HT1080 (cell line): ENCODE results near the gene CNTN1. TPM values are rescaled to one million over a fixed set of nuclear protein-coding genes. Genes with fewer than 3 reads are reported as not detected.
A peak's percentile ranks its signal among the peaks of the same experiment; 100 is the strongest.
"Not testable (repeated sequence)": the region's sequence is repeated elsewhere in the genome, so short reads cannot be mapped to it uniquely, and the experiment has no call there.

ENCODE experiments used
- DNase-seq: peaks from one replicate; pipeline ENCODE4 v3.0.0-alpha.2; 2015; ENCODE audit warnings: low read depth
- total RNA-seq: library from RNA; depleted of rRNA; stranded (reverse); fragments of >200 nt; shearing (Covaris generic); gene quantifications from 2 replicates; pipeline ENCODE4 v1.2.3, GENCODE V29; 2014

The CNTN1 gene
- total RNA-seq, 1 experiment from 2014 or later = 0.08 TPM

DNA sequence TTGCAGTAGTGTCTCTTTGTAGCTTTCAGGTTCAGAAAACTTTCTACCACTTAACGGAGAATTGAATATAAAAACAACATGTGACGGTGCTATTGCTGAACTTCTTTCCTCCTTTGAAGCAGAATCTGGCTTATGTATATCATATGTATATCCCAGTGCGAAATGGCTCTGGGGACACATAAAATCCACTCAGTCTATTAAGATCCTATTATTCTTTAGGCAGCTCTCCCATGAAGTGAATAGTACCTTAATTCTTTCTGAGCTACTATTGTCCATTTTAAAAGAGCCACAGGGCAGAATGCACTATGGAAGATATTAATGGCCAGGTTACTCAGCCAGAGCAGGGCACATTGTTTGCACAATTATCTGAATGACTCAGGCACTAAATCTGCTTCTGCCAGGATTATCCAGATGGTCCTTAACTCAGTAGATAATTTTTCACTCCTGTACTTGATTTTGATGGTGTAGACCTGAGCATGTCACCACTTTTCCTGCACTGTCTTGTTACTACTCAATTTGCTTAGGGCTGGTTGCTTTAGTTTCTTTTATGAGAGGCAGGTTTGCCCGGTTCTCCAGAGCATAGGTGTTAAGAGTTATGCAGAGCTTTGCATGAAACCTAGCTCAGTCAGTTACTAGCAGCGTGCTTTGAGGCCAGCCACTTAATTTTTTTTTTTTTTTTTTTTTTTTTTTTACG lies 5.5 kb downstream of the CNTN1 start:
- DNase-seq = peak; percentile 10

GRCh38 chr12:40701756-40702155 lies 9.5 kb downstream of the CNTN1 start:
- DNase-seq = no peak

- no peak for DNase-seq
Observed at GRCh38 chr12:40711121-40711520, 18.9 kb downstream of the CNTN1 start.

DNA sequence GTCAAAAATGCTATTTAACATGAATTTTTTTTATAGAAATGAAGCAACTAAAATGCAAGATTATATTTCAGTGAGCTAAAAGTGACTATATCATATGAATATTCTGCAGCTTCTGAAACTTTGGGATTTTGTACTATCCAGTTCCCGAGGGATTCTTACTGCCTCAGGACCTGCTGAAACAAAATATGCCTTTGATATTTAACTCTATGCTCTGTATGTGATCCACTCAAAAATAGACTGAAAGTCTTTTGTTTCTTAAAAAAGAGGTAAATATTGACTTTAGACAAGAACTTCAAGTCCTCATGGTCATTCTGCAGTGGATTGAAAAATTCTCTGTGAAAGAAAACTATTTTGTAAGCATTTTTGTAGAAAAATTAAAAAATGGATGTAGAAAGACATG lies 22.4 kb downstream of the CNTN1 start:
- DNase-seq = no peak

GRCh38 chr12:40716037-40716436 lies 23.8 kb downstream of the CNTN1 start:
- no peak for DNase-seq

- no peak for DNase-seq
Observed at GRCh38 chr12:40717576-40717975, 25.3 kb downstream of the CNTN1 start.

GRCh38 chr12:40718878-40719372 lies 26.7 kb downstream of the CNTN1 start:
- no peak for DNase-seq

- no peak for DNase-seq
Observed at GRCh38 chr12:40723001-40723400, 30.8 kb downstream of the CNTN1 start.

- DNase-seq = no peak
Observed at GRCh38 chr12:40726366-40726765, 34.1 kb downstream of the CNTN1 start.

GRCh38 chr12:40727774-40728483 lies 35.7 kb downstream of the CNTN1 start:
- peak; percentile 12 for DNase-seq

DNA sequence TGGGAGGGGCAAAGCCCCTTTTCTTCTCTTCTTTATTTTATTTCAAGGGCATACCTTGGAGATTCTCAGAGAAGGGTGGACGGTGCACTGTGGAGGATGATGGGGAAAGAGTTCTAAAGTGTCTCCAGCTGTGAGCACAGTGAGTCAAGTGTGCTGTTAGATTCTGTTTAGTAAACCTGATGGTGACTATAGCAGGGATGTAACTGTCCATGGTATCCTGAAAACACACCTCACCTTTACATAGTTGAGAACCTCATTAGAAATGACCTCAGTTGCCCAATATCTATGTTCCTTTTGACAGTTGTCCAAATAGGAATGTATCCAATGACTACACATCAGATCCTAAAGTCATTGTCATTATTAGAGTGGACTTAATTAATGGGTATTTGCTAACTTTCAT lies 38.0 kb downstream of the CNTN1 start:
- DNase-seq = no peak

GRCh38 chr12:40733871-40734270 lies 41.6 kb downstream of the CNTN1 start:
- DNase-seq = no peak

GRCh38 chr12:40734276-40734675 lies 42.0 kb downstream of the CNTN1 start:
- DNase-seq = no peak

DNA sequence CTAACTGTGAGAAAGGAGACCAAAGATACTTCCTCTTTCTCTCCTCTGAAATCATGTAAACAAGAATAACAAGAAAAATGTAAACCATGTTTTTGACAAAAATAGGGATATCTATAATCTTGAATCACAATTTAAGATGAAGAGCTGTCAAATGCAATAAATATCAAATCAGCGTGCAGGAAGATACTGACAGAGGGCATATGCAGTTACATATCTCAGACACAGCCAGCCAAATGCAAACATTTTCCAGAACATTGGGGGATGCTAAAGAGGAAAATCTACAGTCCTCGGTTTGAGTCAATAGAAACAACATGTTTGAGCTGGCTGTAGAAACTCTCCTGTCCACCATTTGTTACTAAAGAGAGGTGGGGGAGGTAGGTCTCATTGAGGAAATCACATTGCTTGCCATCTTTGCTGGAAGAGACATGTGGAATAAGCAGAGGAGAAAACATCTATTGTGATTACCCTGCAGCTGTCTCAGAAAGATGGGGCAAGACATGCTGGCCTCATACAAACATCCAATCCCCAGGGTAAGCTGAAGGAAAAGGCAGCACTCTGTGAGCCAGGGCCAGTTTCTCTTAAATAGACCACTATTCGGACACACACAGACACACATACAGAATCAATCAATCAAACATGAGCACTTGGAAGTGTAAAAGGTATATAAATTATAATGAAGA lies 43.5 kb downstream of the CNTN1 start:
- DNase-seq = no peak

DNA sequence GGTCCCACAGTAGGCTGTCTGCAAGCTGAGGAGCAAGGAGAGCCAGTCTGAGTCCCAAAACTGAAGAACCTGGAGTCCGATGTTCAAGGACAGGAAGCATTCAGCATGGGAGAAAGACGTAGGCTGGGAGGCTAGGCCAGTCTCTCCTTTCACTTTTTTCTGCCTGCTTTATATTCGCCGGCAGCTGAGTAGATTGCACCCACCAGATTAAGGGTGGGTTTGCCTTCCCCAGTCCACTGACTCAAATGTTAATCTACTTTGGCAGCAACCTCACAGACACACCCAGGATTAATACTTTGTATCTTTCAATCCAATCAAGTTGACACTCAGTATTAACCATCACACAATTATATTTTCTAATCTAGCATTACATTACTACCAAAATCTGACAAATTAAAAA lies 45.2 kb downstream of the CNTN1 start:
- not testable (repeated sequence) for DNase-seq

DNA sequence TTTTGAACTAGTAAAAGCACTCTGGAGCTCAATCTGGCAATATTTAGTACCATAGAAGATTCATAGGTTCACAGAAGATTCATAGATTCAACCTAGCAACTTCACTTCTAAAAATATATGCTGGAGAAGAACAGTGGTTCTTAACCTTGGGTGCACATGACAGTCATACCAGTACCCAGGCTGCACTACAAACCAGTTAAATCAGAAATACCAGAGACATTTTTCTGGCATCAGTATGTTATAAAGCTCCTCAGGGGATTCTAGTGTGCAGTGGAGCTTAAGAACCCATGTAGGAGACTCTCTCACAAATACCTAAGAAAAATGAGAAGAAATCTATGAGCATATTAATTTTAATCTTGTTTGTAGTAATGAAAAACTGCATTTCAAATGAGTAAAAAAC lies 46.6 kb downstream of the CNTN1 start:
- no peak for DNase-seq

DNA sequence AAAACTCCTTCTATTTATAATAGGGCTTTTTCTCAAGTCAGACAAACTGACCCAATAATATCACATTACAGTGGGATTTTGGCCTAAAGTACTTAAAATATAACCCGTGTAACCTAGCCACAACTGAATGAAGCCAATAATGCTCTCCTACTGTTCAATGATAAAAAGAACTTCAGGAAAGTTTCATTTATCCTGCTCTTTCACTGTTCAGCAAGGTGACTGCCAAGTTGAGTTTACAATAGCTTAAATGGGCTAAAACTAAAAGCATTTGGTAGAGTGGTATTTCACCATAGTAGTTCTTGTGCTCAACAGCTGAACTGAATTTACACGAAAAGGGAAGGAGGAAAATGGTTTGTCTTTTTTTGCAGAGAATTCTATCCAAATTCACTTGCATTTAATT lies 49.8 kb downstream of the CNTN1 start:
- no peak for DNase-seq

GRCh38 chr12:40745386-40745785 lies 53.1 kb downstream of the CNTN1 start:
- no peak for DNase-seq

DNA sequence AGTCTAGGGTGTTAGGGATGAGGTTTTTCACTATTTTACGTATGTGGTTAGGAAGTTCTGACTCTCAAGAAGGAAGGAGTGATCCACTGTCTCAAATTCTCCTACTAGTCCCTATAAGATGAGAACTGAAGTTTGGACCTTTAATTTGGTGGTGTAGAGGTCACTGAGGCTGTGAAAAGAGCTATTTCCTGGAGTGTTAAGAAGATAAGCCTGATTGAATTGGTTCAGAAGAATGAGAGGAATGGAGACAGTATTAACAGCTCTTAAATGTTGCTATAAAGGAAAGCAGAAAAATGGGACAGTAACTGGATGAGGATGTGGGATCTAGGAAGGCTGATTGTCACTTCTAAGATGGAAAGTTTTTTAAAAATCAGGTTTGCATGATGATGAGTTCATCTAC lies 57.6 kb downstream of the CNTN1 start:
- DNase-seq = no peak

DNA sequence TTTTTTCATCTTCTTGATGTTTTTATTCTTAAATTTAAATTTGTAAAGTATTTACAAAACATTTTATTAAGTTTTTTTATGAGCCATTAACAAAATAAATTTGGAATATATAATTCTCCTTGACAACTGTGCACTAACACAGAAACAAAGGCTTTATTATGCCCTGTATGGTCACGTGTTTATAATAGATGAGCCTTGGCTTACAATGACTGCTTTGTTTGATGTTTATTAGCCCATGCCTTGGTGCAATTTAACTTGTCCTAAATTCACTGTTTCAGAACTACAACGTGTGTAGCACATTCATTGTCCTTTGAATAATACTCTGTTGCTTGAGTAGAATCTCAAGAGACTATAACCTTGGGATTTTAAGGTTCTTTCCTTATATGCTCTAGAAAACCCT lies 59.8 kb downstream of the CNTN1 start:
- DNase-seq = peak; percentile 11

GRCh38 chr12:40760821-40761220 lies 68.6 kb downstream of the CNTN1 start:
- DNase-seq = no peak

DNA sequence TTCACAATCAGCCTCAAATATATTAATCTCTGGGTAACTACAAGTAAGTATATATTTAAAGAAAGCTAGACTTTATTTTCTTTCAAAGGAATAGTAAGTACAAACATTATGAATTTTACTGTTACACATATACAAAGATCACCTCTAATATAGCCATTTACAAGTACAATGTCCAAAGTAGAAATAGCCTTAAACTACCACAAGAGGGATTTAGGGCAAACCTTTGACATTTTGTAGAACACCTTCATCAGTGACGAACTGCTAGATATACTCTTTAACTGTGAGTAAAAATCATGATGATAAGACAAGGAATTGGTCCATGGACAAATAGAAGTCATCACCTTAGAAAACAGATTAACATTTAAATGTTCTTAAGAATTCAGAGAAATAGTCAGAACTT lies 69.8 kb downstream of the CNTN1 start:
- no peak for DNase-seq
